Measurements from ENCODE around the gene UBN1. TPM values are rescaled to one million over a fixed set of nuclear protein-coding genes. Genes with fewer than 3 reads are reported as not detected.
"Not testable (repeated sequence)": the region's sequence is repeated elsewhere in the genome, so short reads cannot be mapped to it uniquely, and the experiment has no call there.

The UBN1 gene
- total RNA-seq, 6 experiments from 2014 or later: 21.3 to 24.8 (median 22.0) TPM

DNA sequence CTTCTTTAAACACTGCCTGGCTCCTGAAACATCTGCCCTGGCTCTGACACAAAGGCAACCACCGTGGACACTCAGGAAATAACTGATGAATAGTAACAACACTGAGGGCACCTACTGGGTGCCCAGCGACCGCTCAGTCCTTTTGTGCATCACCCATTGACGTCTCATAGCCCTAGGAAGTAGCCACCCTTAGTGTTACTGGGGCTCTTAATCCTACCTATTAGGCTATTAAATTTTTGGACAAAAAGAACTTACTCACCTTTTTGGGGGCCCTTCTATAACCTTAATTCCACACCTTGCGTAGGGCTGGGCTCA is 78.0 kb downstream of the UBN1 start:
- TF ChIP-seq, protein P1, sequence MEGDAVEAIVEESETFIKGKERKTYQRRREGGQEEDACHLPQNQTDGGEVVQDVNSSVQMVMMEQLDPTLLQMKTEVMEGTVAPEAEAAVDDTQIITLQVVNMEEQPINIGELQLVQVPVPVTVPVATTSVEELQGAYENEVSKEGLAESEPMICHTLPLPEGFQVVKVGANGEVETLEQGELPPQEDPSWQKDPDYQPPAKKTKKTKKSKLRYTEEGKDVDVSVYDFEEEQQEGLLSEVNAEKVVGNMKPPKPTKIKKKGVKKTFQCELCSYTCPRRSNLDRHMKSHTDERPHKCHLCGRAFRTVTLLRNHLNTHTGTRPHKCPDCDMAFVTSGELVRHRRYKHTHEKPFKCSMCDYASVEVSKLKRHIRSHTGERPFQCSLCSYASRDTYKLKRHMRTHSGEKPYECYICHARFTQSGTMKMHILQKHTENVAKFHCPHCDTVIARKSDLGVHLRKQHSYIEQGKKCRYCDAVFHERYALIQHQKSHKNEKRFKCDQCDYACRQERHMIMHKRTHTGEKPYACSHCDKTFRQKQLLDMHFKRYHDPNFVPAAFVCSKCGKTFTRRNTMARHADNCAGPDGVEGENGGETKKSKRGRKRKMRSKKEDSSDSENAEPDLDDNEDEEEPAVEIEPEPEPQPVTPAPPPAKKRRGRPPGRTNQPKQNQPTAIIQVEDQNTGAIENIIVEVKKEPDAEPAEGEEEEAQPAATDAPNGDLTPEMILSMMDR (IDR thresholded peaks at IDR 0.05): no peak
- DNase-seq: no peak
- H3K36me3 Mint-ChIP-seq (ENCODE audit: low read depth): peaks cover 9% of the 10 kb centered on the region
- no peak overlapping the region for H3K4me3 Mint-ChIP-seq
- no peak overlapping the region for H3K27ac Mint-ChIP-seq
- H3K4me1 Mint-ChIP-seq (ENCODE audit: low read depth): no peaks in the 10 kb centered on the region
- H3K27me3 Mint-ChIP-seq (ENCODE audit: insufficient read depth): peaks cover 39% of the 10 kb centered on the region
- peaks cover 19% of the 10 kb centered on the region for H3K9me3 Mint-ChIP-seq

DNA sequence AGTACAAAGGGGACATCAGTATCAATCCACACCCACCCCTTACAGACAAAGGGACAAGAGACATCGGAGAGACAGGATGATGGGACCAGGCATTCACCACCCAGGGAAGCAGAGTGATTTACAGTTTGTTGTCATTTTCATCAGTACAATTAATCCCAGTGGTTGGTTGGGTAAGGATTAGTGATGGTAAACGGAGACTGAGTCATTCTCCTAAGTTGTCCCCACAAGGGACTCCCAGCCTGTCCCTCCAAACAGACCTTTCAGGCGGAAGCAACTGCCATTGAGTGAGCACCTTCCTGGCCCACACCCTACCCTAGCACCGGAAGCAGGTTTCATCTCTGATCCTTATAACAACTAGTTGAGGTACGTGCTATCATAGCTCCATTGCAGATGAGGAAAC is 78.5 kb downstream of the UBN1 start:
- H3K9me3 Mint-ChIP-seq: peaks cover 19% of the 10 kb centered on the region

GRCh38 chr16:4926928-4927327 is 79.6 kb downstream of the UBN1 start:
- TF ChIP-seq, protein P1 (IDR thresholded peaks at IDR 0.05): no peak
- Mint-ChIP-seq H3K36me3 (ENCODE audit: low read depth) (peaks cover 9% of the 10 kb centered on the region), H3K4me3 (no peak overlapping the region), H3K27me3 (ENCODE audit: insufficient read depth) (peaks cover 42% of the 10 kb centered on the region), H3K9me3 (peaks cover 19% of the 10 kb centered on the region), H3K27ac (no peak overlapping the region), H3K4me1 (ENCODE audit: low read depth) (no peaks in the 10 kb centered on the region)
- DNase-seq: no peak

More for the DNA sequence above, 78.5 kb downstream of the UBN1 start:
- no peak overlapping the region for H3K27ac Mint-ChIP-seq
- DNase-seq: no peak
- peaks cover 39% of the 10 kb centered on the region for H3K27me3 Mint-ChIP-seq (ENCODE audit: insufficient read depth)
- no peak overlapping the region for H3K4me3 Mint-ChIP-seq
- H3K36me3 Mint-ChIP-seq (ENCODE audit: low read depth): peaks cover 9% of the 10 kb centered on the region
- H3K4me1 Mint-ChIP-seq (ENCODE audit: low read depth): no peaks in the 10 kb centered on the region
- TF ChIP-seq, protein P1 (IDR thresholded peaks at IDR 0.05): no peak

- Mint-ChIP-seq H3K27ac (no peak overlapping the region), H3K36me3 (ENCODE audit: low read depth) (peaks cover 9% of the 10 kb centered on the region), H3K27me3 (ENCODE audit: insufficient read depth) (peaks cover 44% of the 10 kb centered on the region), H3K9me3 (peaks cover 19% of the 10 kb centered on the region), H3K4me3 (no peak overlapping the region), H3K4me1 (ENCODE audit: low read depth) (no peaks in the 10 kb centered on the region)
- DNase-seq: no peak
- TF ChIP-seq, protein P1 (IDR thresholded peaks at IDR 0.05): no peak
Observed at GRCh38 chr16:4927661-4928060, 80.4 kb downstream of the UBN1 start.

- Mint-ChIP-seq H3K36me3 (ENCODE audit: low read depth) (peaks cover 9% of the 10 kb centered on the region), H3K4me1 (ENCODE audit: low read depth) (no peaks in the 10 kb centered on the region), H3K27me3 (ENCODE audit: insufficient read depth) (peaks cover 42% of the 10 kb centered on the region), H3K4me3 (no peak overlapping the region), H3K9me3 (peaks cover 19% of the 10 kb centered on the region), H3K27ac (no peak overlapping the region)
- TF ChIP-seq, protein P1 (IDR thresholded peaks at IDR 0.05): no peak
- DNase-seq: no peak
Observed at GRCh38 chr16:4928227-4928626, 80.9 kb downstream of the UBN1 start.

DNA sequence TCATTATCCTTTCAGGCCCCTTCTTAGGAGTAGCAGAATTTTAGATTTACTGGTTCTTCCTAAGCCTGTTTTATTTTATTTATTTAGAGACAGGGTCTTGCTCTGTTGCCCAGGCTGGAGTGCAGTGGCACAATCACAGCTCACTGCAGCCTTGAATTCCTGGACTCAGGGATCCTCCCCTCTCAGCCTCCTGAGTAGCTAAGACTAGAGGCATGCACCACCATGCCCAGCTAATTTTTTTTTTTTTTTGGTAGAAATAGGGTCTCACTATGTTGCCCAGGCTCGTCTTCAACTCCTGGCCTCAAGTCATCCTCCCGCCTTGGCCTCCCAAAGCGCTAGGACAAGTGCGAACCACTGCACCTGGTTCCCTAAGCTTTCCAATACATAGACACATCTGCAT is 82.3 kb downstream of the UBN1 start:
- not testable (repeated sequence) for H3K27ac Mint-ChIP-seq; DNase-seq; H3K36me3 Mint-ChIP-seq (ENCODE audit: low read depth); H3K4me3 Mint-ChIP-seq; H3K4me1 Mint-ChIP-seq (ENCODE audit: low read depth)
- Mint-ChIP-seq H3K27me3 (ENCODE audit: insufficient read depth) (peaks cover 43% of the 10 kb centered on the region), H3K9me3 (peaks cover 19% of the 10 kb centered on the region)

All from HFFc6 (cell line).